ENCODE data around the gene SLC38A11.
A peak's percentile ranks its signal among the peaks of the same experiment; 100 is the strongest.

The SLC38A11 gene

DNA sequence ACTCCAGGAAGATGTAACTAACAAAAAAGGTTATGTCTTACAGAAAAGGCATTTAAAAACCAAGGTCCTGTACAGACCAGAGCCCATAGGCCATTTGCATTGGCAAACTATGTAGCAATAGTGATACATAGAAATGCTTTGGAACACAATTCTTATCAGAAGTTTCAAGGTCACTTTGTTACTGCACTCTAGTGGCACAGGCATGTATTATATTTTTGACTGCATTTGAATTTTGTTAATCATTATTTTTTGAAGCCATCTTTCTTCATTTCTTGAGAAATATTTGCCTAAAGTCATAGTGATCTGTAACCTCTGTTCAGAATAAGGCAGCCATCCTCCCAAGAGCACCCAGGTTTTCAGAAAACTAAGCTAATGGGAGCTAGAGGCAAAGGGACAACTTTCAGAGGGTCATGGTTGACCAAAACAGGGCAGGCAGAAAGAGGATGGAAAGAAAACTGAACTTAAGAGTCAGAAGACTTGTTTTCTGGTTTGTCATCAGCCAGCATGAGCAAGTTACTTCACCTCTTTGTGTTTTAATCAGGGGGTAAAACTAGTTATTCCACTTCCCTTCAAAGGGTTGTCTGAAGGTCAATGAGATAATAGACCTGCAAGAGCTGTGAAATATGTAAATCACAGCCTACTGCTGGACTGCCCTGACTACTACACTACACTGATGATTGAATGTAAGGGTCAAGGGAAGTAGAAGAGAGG, 41.5 kb downstream of the SLC38A11 start:
- DNase-seq = peak in 1 of 5 donors; percentile 18

DNA sequence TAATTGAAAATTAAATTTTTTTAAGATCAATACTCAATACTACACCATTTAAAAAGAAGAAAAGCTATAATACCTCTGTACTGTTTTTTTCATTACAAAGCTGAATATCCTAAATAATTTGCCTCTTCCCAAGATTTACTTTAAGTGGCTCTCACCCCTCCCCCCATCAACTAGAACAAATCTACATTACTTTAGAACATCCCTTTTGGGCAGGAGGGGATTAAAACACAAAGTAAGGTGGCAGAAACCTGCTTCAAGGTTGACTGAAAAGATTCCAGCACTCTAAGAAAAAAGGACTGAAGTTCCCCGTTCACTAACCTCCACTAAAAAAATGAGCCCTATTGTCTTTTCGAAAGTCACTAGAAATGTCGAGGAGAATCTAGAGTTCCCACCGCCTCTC, 42.3 kb downstream of the SLC38A11 start:
- DNase-seq = no peak

DNA sequence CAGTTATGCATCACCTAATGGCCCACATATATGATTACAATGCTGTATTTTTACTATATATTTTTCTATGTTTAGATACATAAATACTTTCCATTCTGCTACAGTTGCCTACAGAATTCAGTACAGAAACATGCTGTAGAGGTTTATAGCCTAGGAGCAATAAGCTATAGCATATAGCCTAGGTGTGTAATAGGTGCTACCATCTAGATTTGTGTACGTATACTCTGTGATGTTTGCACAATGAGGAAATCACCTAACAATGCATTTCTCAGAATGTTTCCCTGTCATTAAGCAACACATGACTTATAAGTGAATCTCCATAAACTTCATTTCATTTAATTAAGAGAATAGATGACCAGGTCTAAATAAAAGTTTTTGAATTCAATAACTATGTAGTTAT, 43.5 kb downstream of the SLC38A11 start:
- no peak for DNase-seq

DNA sequence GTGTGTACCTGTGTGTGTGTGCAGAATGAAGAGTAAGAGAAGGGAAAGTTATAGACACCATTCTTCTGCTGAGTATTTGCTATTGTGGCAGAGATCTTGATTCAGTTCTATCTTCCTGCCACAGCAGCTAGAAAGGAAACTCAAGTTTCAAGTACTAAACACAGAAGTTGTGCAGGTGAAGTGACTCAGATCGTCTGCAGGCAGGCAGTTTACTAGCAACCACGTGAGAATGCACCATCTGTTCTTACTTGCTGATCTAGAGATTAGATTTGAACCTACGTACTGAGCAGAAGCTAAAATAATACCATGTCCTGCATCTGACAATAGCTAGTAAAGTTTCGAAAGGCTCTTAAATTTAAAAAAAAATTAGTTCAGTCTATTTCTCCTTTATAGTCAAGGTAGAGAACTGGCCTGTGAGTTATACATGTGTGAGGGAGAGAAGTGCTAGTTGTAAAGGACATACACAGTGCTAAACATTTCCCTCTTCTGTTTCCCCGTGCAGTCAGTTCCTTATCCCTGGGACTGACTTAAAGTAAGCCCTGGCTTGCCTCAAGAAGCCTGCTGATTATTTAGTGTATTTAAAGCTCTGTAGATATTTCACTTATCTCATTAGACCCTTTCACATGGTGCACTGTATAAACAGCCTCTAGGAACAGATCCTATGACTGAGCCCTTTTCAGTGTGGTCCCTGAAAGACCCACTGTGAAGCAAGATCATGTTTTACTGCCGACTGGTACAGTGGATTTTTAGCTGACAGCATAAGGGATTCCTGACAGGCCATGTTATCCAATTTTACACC, 45.0 kb downstream of the SLC38A11 start:
- peak in 1 of 5 donors; percentile 86 for DNase-seq

DNA sequence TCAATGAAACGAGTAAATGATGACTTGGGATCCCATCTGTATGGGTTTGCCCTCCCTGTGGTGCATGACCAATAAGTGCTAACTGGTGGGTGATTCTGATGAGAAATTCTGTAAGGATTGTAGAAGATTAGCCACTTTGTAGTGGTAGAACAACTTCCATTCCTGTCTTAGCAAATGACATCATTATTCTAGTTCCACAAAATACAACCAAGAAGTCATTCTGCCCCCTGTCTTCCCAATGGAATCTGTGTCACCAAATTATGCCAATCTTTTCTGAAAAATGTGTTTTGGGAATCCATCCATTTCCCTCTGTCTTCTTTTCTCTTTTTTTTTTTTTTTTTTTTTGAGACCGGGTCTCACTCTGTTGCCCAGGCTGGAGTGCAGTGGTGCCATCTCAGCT, 48.4 kb downstream of the SLC38A11 start:
- DNase-seq = no peak

DNA sequence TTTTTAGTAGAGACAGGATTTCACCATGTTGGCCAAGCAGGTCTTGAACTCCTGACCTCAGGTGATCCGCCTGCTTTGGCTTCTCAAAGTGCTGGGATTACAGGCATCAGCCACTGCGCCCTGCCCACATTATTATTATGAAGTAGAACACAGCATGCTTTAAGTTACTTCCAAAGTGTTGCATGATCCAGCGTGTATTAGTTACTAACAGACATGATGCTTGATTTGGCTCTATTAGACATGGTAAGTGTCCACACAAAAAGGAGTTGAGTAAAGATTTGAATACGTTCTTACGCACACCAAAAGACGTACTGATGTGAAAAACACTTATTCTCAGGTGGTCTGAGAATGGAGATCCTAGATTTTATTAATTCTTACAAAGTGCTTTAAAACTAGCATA, 50.0 kb downstream of the SLC38A11 start:
- DNase-seq = no peak

DNA sequence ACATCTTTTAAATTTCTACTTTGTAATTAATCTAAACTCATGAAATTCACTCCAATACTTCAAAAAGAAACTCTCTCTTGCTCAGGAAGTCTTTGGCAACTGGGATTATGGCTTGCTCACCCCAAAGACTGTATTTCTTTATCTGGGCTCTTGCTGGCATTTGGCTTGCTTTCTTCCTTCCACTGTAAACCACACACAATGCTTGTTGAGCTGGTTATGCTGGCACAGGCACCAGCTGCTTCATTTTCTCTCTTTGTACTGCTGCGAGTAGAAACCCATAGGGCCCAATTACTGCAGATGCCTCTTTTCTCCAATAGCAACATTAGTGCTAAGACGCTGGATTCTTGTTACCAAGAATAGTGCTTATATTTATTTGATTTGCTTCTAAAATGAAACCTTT, 51.4 kb downstream of the SLC38A11 start:
- DNase-seq = no peak

DNA sequence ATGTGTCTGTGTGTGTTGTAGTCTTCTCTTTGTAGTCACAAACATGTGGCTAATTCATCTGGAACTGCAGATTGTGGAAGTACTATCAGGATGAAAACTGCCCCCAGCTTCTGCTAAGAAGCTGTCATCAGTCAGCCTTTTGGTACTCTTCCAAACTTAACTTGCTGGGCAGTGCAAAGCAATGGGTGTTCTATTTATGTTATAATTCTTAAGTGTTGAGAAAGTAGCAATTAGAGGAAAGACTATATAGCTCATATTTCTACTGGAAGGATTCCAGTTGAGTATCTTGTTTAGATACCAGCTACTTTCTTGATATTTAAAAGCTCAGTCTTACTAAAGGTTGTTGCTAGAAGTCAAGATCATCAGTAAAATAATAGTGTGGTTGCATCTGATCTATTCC, 52.1 kb downstream of the SLC38A11 start:
- DNase-seq = no peak

DNA sequence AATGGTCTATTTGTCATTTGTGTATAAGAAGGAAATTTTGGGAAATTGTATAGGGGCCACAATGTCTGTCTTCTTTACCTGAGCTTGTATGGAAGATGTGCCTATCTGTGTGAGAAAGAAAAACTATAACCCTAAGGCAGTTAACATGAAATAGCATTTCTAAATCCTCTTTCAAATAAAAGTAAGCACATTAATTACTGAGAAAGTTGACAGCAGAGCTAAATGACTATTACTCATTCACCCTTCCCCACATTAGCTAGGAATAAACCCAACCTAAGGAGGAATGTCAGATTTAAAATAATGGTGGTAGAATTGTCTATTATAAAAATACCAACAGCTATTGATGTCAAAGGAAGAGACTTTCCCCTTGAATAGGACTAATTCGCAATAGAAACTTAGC, 56.2 kb downstream of the SLC38A11 start:
- DNase-seq = no peak

DNA sequence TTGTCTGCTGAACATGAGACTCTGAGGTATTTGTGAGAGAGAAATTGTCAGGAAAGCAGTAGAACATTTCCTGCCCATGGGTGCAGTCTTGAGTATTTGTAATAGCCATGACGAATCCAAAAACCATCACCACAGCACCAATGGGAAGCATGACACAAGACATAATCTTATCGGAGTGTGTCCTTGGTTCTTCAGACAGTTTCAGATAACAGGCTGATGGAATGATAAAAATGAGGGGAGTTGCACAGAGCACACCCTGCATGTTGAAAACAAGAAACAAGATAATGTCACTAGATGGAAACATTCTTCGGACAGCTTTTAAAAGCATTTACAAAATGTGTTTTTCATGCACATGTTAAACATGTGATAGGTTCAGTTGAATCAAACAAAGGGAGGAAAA, 56.9 kb downstream of the SLC38A11 start:
- no peak for DNase-seq

DNA sequence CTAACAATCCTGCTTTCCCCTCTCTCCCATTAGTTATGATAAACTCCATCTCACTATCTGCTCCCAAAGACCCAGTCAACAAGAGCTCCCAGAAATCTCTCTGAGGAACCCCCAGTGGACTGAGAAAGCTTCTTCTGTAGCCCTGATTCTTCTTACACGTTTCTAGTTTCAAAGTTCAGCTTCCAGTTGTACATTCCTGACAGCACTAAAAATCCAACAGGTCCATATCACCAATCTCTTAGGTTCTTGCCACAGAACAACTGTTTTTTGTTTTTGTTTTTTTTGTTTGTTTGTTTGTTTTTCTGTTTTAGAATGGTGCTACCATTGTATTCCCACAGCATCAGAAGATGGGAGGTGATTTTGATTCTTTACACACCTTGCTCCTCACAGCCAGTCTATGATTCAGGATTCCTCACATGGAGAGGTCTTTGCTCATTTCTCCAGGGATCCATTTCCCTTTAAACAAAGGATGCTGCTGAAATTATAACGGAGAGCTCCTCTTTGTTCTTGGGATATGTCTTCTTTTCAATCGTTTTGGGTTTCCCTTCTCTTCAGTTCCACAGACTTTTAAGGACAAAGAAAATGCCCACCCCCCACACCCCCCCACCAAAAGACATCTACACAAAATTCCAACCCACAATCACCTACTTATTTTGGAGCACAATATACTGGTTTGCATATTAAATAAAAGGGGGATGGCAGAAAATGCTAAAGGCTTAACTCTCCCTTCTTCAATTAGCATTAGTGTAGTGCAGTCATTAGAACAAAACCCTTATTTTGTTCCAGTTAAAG, 57.7 kb downstream of the SLC38A11 start:
- no peak for DNase-seq

DNA sequence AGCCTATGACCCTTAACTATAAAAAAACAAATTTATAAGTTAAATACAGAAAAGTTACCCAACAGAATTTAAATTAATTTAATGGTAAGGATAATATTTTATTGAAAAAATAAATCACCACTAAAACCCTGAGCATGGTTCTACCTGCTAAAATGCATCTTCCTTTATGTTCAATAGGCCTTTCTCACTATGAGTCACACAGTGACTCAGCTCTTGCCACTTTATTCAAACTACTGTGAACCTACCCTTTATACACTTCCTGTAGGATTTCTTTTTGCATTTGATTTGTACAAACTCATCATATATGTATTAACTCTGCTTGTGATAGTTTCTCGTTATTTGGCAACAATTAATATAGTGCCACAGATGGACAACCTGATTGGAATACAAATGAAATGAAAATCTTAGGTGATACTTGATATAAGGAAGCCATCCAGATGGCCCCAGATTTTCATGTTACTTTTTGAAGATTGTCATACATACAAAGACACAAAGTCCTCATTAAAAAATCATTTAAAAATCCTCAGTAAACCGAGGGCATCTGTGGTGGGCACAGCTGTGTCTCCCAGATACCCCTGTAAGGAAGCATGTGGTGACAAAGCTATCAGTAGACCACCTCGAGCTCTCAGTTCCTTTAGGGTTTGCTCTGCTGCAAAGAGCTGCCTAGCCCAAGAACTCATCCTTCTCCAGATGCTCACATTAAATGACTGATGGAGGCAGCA, 58.5 kb downstream of the SLC38A11 start:
- peak in 1 of 5 donors; percentile 81 for DNase-seq

DNA sequence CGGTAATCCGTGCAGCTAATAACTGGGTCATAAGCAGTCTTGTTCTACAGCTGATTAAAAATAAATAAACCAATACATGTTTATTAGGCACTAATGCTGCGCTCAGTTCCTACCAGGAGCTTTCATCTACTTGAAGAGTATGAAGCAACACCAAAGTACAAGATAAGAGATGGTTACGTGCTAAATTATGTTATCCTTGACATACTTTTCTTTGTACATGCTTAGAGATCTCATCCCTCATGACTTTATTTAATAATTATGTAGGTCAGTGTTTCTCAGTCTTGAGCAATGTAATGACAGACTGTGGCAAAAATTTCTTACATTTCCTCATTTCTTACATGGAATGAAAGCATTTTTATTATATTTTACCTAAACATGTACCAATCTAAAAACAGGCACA, 59.1 kb downstream of the SLC38A11 start:
- DNase-seq = no peak

DNA sequence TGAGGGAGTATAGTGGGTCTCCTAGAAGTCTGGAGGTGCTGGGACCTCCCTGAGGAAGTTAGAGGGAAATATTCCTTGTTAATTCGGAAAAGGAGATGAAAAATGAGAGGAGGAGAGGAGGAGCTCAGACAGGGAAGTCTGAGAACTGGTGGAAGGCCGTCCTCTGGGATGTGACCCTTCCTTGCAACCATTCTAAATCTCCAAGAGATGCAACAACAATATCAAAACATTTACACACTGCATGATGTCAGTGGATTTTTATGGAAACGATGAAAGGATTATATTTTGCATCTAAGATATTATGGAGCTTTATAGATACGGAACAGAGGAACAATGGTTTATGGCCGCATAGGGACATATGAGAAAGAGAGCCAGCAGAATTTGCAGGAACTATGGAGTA, 63.9 kb downstream of the SLC38A11 start:
- no peak for DNase-seq

DNA sequence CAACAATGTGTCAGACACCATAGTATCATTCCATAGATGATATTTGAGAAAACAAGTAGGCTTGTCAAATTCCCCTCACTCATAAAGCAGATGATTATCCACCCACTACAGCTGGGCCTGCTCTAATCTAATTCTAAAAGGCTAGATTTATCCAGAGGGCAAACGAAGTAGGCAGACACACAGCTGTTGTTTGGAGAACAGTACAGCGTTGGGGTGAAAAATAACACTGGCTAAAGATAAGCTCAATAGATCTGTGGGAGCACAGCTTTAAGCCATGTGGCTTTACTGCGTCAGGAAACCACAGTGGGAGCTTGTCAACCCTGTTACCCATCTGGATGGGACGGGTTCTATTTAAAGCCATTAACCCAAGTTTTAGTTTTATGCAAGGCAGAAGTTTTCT, 64.8 kb downstream of the SLC38A11 start:
- no peak for DNase-seq

DNA sequence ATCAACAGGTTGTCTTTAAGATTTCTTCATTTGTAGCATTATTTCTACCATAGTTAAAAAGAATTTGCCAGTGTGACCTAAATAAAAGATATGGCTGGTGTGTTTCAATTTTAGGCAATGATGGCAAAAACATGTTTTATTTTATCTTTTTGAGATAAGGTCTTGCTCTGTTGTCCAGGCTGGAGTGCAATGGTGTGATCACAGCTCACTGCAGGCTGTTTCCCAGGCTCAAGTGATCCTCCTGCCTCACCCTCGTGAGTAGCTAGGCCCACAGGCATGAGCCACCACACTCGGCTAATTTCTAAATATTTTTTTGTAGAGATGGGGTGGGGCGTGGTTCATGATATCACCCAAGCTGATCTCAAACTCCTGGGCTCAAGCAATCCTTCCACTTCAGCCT, 66.7 kb downstream of the SLC38A11 start:
- DNase-seq = no peak

DNA sequence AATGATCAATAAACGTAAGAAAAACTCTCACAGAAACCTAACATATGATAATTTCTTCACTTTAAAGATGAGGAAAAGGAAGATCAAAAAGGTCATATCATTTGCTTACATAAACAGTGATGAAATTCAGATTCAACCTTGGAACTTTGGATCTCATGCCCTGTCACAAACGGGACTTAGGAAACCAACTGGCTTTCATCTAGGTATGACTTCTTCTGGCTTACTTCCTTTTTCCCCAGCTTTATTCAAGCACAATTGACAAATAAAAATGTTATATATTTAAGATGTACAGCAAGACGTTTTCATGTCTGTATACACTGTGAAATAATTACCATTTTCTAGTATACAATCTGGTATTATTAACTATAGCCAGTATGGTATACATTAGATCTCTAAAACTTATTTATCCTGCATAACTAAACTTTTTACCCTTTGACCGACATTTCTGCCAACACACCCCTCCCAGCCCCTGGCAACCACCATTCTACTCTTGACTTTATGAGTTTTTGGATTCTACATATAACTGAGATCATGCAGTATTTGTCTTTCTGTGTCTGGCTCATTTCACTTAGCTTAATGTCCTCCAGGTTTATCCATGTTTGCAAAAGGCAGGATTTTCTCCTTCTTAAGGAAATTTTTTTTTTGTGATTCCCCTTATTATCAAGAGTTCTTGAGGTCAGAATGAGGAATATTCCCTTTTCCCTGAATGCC, 67.7 kb downstream of the SLC38A11 start:
- no peak for DNase-seq

DNA sequence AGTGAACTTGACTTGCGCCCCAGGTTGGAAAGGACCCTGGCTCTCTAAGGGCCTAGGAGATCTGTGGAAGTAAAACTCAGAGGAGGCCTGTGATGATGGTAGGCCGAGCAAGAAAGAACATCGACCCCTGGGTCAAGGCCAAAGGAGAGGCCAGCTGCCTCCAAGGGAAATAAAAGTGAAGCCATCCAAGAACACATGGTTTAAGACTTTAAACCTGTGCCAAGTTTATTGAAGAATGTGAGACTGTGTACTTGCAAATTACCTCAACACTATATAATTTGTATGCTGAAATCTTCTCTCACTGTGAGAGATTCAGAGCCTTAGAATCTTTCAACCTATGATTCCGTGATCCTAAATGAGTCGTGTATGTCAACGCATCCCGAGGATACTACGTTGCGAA, 73.0 kb downstream of the SLC38A11 start:
- no peak for DNase-seq

DNA sequence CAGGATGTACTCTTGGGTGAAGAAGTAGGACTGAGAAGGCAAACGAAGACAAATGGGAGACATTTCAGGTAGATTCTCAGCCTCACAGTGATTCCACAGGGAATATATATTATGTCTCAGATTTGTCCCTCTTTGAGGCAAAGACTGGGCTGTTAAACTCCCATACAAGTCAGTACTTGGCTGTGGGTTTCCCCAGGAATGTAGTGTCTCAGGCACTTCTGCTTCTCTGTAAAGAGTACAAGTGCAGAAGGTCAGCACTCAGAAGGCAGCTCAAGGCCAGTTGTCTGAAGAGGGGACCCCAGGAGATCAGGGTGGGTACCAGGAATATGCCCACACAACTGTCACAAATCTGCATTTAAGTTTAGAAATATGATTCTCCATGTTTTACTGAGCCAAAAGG, 73.8 kb downstream of the SLC38A11 start:
- DNase-seq = no peak

DNA sequence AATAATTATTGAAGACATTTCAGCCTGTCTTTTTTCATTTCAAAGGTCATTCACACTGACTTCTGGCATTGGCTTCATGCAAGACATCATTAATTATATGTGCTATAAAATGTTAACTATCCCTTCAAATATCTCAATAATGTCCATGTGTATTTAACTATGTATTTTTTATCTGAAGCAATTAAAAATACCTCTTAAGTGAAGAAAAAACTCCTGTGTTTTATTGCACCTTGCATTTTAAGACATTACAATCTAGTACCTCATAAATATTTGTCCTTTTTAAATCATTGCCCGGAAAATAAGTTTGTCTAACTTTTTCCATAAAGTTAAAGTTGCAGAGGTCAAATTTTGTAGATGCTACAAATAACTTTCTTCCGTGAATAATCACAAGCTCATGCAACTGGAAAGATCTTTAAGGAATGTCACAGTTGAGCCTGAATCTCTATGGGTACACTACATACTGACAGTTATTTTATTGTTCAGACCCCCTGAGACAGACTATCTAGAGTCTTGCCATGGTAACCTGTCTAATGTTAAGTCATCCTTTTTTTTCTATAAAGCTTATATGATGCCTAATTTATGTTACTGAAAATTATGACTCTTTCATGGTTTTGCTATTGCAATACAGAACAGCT, 75.3 kb downstream of the SLC38A11 start:
- no peak for DNase-seq

DNA sequence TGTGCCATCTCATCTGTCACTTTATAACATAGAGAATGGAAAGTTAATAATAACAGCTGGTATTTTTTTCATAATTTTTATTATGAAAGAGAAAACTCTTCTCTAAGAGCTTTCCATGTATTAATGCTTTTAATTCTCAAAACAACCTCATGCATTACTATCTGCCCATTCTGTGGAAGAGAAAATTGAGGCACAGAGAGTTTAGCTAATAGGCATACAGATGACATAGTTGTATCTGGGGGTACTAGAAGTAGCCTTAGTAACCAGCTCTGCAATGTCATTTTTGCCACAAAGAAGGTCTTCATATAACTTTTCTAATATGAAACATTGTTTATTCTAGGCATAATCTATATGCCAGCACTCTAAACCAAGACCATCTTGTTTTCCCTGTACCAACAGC, 77.4 kb downstream of the SLC38A11 start:
- no peak for DNase-seq

DNA sequence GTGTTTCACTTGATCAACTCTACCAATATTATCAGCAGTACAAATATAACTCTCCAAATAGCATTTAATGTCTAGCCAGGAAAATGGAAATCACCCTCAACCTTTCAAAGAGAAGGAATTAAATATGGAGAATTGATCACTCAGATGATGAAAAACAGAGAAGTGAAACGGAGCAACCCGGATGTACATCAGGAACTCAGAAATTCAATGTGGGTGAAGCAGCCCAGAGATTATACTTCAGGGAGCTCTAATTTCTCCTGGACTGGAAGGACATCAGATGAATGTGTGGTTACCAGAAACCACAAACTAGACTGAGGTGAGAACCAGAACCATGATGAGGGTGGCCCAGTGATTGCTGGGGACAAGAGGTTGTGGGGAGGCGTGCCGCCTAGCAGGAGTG, 78.2 kb downstream of the SLC38A11 start:
- no peak for DNase-seq
